Ascending aorta (tissue), 2 donors: ENCODE results near the gene GABBR1. TPM values are rescaled to one million over a fixed set of nuclear protein-coding genes. Genes with fewer than 3 reads are reported as not detected.

Experiments used
- DNase-seq, 2 donors: peaks; one replicate each; pipeline ENCODE4 v3.0.0-alpha.2; 2019; ENCODE audit warnings: low spot score in 2 of 2
- H3K27ac ChIP-seq, 2 donors: fragments of 200-600 bp; sonication (generic); one replicate each; pipeline ENCODE4 v1.5.1; 2016 to 2017; ENCODE audit warnings: mild to moderate bottlenecking in 1 of 2
- H3K27me3 ChIP-seq: fragments of 200-600 bp; sonication (generic); one replicate; pipeline ENCODE4 v1.5.1; 2017
- H3K36me3 ChIP-seq, 2 donors: fragments of 200-600 bp; sonication (generic); one replicate each; pipeline ENCODE4 v1.5.1; 2016
- H3K4me1 ChIP-seq, 2 donors: fragments of 200-600 bp; sonication (generic); one replicate each; pipeline ENCODE4 v1.5.1; 2016 to 2017; ENCODE audit warnings: mild to moderate bottlenecking in 1 of 2
- H3K4me3 ChIP-seq, 2 donors: fragments of 200-600 bp; sonication (generic); one replicate each; pipeline ENCODE4 v1.5.1; 2016 to 2017; ENCODE audit warnings: mild to moderate bottlenecking in 1 of 2
- H3K9me3 ChIP-seq, 2 donors: fragments of 200-600 bp; sonication (generic); one replicate each; pipeline ENCODE4 v1.5.1; 2016
- CTCF ChIP-seq, 3 experiments: fragments of 200-600 bp in 2 of 3; fragments of 450-650 bp in 1 of 3; sonication (generic) in 2 of 3; IDR thresholded peaks; one replicate each; pipeline ENCODE4 v1.5.1; 2016 to 2019; ENCODE audit warnings: antibody characterized with exemption in 3 of 3, mild to moderate bottlenecking in 1 of 3, moderate library complexity in 1 of 3
- intact Hi-C: fragments of 100-400 bp; cut with DNase I; formaldehyde crosslinking; loops from one replicate; pipeline ENCODE4 v1.15.1; 2023
- total RNA-seq: library from RNA; depleted of rRNA; stranded (reverse); fragments of >200 nt; gene quantifications from one replicate; pipeline ENCODE4 v1.1.0, GENCODE V29; 2016

The GABBR1 gene
- total RNA-seq, 1 donor from 2014 or later = 166 TPM

- Histone ChIP-seq H3K27me3 (no peaks in the 10 kb centered on the region), H3K4me1 (no peaks in the 10 kb centered on the region), H3K36me3 (no peaks in the 10 kb centered on the region), H3K4me3 (no peak overlapping the region), H3K9me3 (no peaks in the 10 kb centered on the region), H3K27ac (no peak overlapping the region)
- DNase-seq = no peak
- intact Hi-C loops = no loop called here
- TF ChIP-seq CTCF (IDR thresholded peaks at IDR 0.05) = no peak
These were observed 55.4 kb downstream of the GABBR1 start for GRCh38 chr6:29577544-29577943.

- no peak for DNase-seq
- no peak for TF ChIP-seq CTCF (IDR thresholded peaks at IDR 0.05)
- H3K4me3 ChIP-seq = no peak overlapping the region
- intact Hi-C loops = no loop called here
- no peak overlapping the region for H3K27ac ChIP-seq
- no peaks in the 10 kb centered on the region for H3K27me3 ChIP-seq
- no peaks in the 10 kb centered on the region for H3K36me3 ChIP-seq
- H3K9me3 ChIP-seq = no peaks in the 10 kb centered on the region
- no peaks in the 10 kb centered on the region for H3K4me1 ChIP-seq
These were observed 56.9 kb downstream of the GABBR1 start for GRCh38 chr6:29576056-29576455.

GRCh38 chr6:29567991-29568390 is 65.0 kb downstream of the GABBR1 start:
- no peak for TF ChIP-seq CTCF (IDR thresholded peaks at IDR 0.05)
- intact Hi-C loops = no loop called here

GRCh38 chr6:29567541-29567940 is 65.4 kb downstream of the GABBR1 start:
- Histone ChIP-seq H3K27me3 (no peaks in the 10 kb centered on the region), H3K27ac (no peak overlapping the region), H3K36me3 (no peaks in the 10 kb centered on the region), H3K4me3 (no peak overlapping the region), H3K9me3 (no peaks in the 10 kb centered on the region), H3K4me1 (no peaks in the 10 kb centered on the region)
- intact Hi-C loops = no loop called here
- no peak for TF ChIP-seq CTCF (IDR thresholded peaks at IDR 0.05)
- DNase-seq = no peak

More at GRCh38 chr6:29567991-29568390, 65.0 kb downstream of the GABBR1 start:
- Histone ChIP-seq H3K27me3 (no peaks in the 10 kb centered on the region), H3K9me3 (no peaks in the 10 kb centered on the region), H3K4me1 (no peaks in the 10 kb centered on the region), H3K36me3 (no peaks in the 10 kb centered on the region), H3K4me3 (no peak overlapping the region), H3K27ac (no peak overlapping the region)
- DNase-seq = no peak

GRCh38 chr6:29566856-29567255 is 66.1 kb downstream of the GABBR1 start:
- no peak for DNase-seq
- H3K4me3 ChIP-seq = no peak overlapping the region
- no peaks in the 10 kb centered on the region for H3K9me3 ChIP-seq
- intact Hi-C loops = no loop called here
- H3K4me1 ChIP-seq = no peaks in the 10 kb centered on the region
- TF ChIP-seq CTCF (IDR thresholded peaks at IDR 0.05) = no peak
- H3K27ac ChIP-seq = no peak overlapping the region
- no peaks in the 10 kb centered on the region for H3K27me3 ChIP-seq
- H3K36me3 ChIP-seq = no peaks in the 10 kb centered on the region

GRCh38 chr6:29564875-29565274 is 68.1 kb downstream of the GABBR1 start:
- Histone ChIP-seq H3K36me3 (no peaks in the 10 kb centered on the region), H3K4me1 (no peaks in the 10 kb centered on the region), H3K27ac (no peak overlapping the region), H3K27me3 (no peaks in the 10 kb centered on the region), H3K4me3 (no peak overlapping the region), H3K9me3 (no peaks in the 10 kb centered on the region)
- no peak for DNase-seq
- intact Hi-C loops = no loop called here
- TF ChIP-seq CTCF (IDR thresholded peaks at IDR 0.05) = no peak
